ENCODE measurements around the gene SLC47A1.

- TF ChIP-seq CTCF (IDR thresholded peaks at IDR 0.05) = no peak
- no peak for TF ChIP-seq POLR2A (IDR thresholded peaks at IDR 0.05)
Measured at GRCh38 chr17:19573075-19573474, 39.4 kb downstream of the SLC47A1 start.
